ENCODE results near the gene CAMK4. TPM values are rescaled to one million over a fixed set of nuclear protein-coding genes. Genes with fewer than 3 reads are reported as not detected.

Gene CAMK4
- total RNA-seq, 1 experiment from 2014 or later = not detected

DNA sequence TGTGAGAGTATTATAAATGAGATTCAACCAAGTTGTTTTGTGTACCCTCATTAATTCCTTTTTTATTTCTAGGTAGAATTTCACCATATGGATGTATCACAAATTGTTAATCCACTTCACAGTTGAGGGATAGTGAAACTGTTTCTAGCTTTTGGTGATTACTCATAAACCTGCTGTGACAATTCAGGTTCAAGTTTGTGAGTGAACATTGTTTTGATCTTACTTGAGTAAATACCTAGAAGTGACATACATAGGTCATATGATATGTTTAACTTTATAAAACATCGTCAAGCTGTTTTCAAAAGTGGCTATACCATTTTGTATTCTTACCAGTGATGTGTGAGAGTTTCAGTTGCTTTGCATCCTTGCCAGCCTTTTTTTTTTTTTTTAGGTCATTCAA lies 112.9 kb downstream of the CAMK4 start:
- Histone ChIP-seq H3K9me3 (ENCODE audit: insufficient read depth, low read depth) (no peaks in the 10 kb centered on the region), H3K27ac (no peak overlapping the region), H3K4me3 (no peak overlapping the region), H4K20me1 (ENCODE audit: insufficient read depth) (no peaks in the 10 kb centered on the region), H3K79me2 (ENCODE audit: low read depth) (no peaks in the 10 kb centered on the region), H3K9me2 (ENCODE audit: insufficient read depth) (no peaks in the 10 kb centered on the region), H3K4me2 (no peak overlapping the region), H3K4me1 (replicated peaks; ENCODE audit: insufficient read depth) (no peaks in the 10 kb centered on the region), H3F3A (ENCODE audit: insufficient read depth, low read depth) (no peaks in the 10 kb centered on the region), H3K36me3 (ENCODE audit: low read depth) (no peaks in the 10 kb centered on the region), H3K27me3 (ENCODE audit: insufficient read depth, low read depth) (no peaks in the 10 kb centered on the region), H2AFZ (no peak overlapping the region)
- intact Hi-C loops (cut with micrococcal nuclease; ENCODE audit: unreplicated experiment) = no loop called here
- ChIA-PET CTCF (no interaction called here), POLR2A (ENCODE audit: unreplicated experiment) (no interaction called here)
- BruUV-seq (replicated peaks) = no TSS peak
- TF ChIP-seq, protein P1, sequence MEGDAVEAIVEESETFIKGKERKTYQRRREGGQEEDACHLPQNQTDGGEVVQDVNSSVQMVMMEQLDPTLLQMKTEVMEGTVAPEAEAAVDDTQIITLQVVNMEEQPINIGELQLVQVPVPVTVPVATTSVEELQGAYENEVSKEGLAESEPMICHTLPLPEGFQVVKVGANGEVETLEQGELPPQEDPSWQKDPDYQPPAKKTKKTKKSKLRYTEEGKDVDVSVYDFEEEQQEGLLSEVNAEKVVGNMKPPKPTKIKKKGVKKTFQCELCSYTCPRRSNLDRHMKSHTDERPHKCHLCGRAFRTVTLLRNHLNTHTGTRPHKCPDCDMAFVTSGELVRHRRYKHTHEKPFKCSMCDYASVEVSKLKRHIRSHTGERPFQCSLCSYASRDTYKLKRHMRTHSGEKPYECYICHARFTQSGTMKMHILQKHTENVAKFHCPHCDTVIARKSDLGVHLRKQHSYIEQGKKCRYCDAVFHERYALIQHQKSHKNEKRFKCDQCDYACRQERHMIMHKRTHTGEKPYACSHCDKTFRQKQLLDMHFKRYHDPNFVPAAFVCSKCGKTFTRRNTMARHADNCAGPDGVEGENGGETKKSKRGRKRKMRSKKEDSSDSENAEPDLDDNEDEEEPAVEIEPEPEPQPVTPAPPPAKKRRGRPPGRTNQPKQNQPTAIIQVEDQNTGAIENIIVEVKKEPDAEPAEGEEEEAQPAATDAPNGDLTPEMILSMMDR (conservative IDR thresholded peaks at IDR 0.05) = no peak
- TF ChIP-seq EZH2 (IDR thresholded peaks at IDR 0.05; ENCODE audit: low read depth) = no peak
- DNase-seq = no peak

DNA sequence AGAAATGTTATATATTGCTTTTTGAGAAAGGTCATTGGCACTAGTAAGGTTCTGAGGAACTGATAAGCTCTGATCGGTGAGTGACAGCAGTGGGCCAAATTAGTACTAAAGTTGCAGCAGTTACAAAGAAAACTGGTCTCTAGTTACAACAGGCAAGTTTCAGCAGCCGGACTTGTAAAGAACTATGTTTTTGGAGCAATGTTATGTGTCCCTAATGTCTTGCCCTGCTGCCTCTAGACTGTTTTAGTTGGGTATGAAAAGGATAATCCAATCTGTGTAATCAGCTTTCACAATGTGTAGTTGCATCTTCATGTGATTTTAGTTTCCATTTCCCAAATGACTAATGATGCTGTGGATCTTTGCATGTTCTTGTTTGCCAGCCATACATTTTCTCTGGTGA lies 113.5 kb downstream of the CAMK4 start:
- Histone ChIP-seq H3K79me2 (ENCODE audit: low read depth) (no peaks in the 10 kb centered on the region), H3K9me3 (ENCODE audit: insufficient read depth, low read depth) (no peaks in the 10 kb centered on the region), H4K20me1 (ENCODE audit: insufficient read depth) (no peaks in the 10 kb centered on the region), H3K4me2 (no peak overlapping the region), H3K4me1 (replicated peaks; ENCODE audit: insufficient read depth) (no peaks in the 10 kb centered on the region), H3F3A (ENCODE audit: insufficient read depth, low read depth) (no peaks in the 10 kb centered on the region), H2AFZ (no peak overlapping the region), H3K9me2 (ENCODE audit: insufficient read depth) (no peaks in the 10 kb centered on the region), H3K27me3 (ENCODE audit: insufficient read depth, low read depth) (no peaks in the 10 kb centered on the region), H3K27ac (no peak overlapping the region), H3K4me3 (no peak overlapping the region), H3K36me3 (ENCODE audit: low read depth) (no peaks in the 10 kb centered on the region)
- no peak for DNase-seq
- no TSS peak for BruUV-seq (replicated peaks)
- TF ChIP-seq, protein P1 (conservative IDR thresholded peaks at IDR 0.05) = no peak
- no peak for TF ChIP-seq EZH2 (IDR thresholded peaks at IDR 0.05; ENCODE audit: low read depth)
- POLR2A ChIA-PET (ENCODE audit: unreplicated experiment) = no interaction called here
- intact Hi-C loops (cut with micrococcal nuclease; ENCODE audit: unreplicated experiment) = no loop called here
- CTCF ChIA-PET = no interaction called here

DNA sequence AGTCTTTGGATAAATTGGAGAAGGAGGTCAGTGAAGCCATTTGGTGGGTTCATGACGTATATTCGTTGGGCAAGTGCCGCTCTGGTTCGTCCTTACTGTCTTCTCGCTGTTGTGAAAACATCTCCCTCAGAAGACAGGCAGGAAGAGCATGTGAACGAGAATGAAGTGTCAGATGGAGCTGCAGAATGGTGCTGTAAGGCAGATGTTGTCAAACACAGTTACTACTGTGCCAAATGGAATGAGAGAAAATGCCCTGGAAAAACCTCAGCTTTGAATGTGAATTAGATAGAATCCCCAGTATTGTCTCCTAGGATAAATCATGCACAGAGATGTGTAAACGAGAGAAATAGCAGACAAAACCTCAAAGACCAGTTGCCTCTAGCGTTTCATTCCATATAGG lies 121.5 kb downstream of the CAMK4 start:
- intact Hi-C loops (cut with micrococcal nuclease; ENCODE audit: unreplicated experiment) = no loop called here
- no peaks in the 10 kb centered on the region for H3K36me3 ChIP-seq (ENCODE audit: low read depth)
- no peak overlapping the region for H3K4me2 ChIP-seq
- DNase-seq = no peak
- no peak overlapping the region for H3K27ac ChIP-seq
- peak overlapping the region; percentile 16; the same call in 1 of the 2 replicates for H2AFZ ChIP-seq
- H3K4me3 ChIP-seq = no peak overlapping the region
- H3F3A ChIP-seq (ENCODE audit: insufficient read depth, low read depth) = no peaks in the 10 kb centered on the region
- H3K27me3 ChIP-seq (ENCODE audit: insufficient read depth, low read depth) = no peaks in the 10 kb centered on the region
- no peaks in the 10 kb centered on the region for H3K79me2 ChIP-seq (ENCODE audit: low read depth)
- no peak for TF ChIP-seq EZH2 (IDR thresholded peaks at IDR 0.05; ENCODE audit: low read depth)
- TF ChIP-seq, protein P1 (conservative IDR thresholded peaks at IDR 0.05) = no peak
- no peaks in the 10 kb centered on the region for H3K4me1 ChIP-seq (replicated peaks; ENCODE audit: insufficient read depth)
- BruUV-seq (replicated peaks) = no TSS peak
- ChIA-PET CTCF (no interaction called here), POLR2A (ENCODE audit: unreplicated experiment) (no interaction called here)
- no peaks in the 10 kb centered on the region for H3K9me3 ChIP-seq (ENCODE audit: insufficient read depth, low read depth)
- H3K9me2 ChIP-seq (ENCODE audit: insufficient read depth) = no peaks in the 10 kb centered on the region; the same call in 1 of the 2 replicates
- H4K20me1 ChIP-seq (ENCODE audit: insufficient read depth) = no peaks in the 10 kb centered on the region

Data from PC-9 (cell line).